Fibroblast of pulmonary artery (primary cell): ENCODE measurements around the gene LPGAT1.
A peak's percentile ranks its signal among the peaks of the same experiment; 100 is the strongest.

Experiments used
- DNase-seq: peaks from one replicate; pipeline ENCODE4 v3.0.0-alpha.2; 2010; ENCODE audit warnings: low read depth
- H3K4me3 ChIP-seq: replicated peaks from 2 replicates; pipeline ENCODE4 v1.5.1; 2011; ENCODE audit warnings: low read depth, mild to moderate bottlenecking, control low read depth, low read length, moderate library complexity
- TF ChIP-seq, protein P1 (sequence below): IDR thresholded peaks from 2 replicates; pipeline ENCODE4 v1.5.1; 2011; ENCODE audit warnings: mild to moderate bottlenecking, control low read depth, low read length, inconsistent platforms; ENCODE audit errors: missing control alignments

LPGAT1 gene

DNA sequence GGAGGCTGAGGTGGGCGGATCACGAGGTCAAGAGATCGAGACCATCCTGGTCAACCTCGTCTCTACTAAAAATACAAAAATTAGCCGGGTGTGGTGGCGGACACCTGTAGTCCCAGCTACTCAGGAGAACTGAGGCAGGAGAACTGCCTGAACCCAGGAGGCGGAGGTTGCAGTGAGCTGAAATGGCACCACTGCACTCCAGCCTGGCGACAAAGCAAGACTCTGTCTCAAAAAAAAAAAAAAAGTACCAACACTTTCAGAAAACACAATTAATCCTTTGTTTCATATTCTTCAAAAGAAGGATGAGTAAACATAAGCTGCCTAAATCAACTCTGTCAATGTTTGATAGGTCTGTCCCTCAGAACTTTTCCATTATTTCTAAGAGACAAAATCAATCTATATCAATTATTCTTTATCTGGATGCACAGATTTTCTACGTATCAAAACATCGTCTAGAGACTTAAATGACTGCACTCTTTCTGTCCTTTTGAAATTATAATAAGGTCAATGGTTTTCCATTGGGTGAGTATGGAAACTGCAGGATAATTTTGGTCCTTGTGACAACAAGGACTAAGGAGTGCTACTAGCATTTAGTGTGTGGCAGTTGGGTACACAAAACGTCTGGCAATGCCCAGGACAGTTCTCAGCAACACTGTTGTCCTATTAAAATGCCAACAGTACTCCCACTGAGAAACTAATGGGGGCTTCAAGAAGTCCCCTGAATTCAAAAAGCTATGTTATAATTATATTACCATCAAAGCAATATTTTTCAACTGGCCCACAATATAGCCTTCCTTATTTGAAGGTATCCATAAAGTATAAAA lies 40.7 kb downstream of the LPGAT1 start:
- H3K4me3 ChIP-seq = no peak overlapping the region
- no peak for DNase-seq
- TF ChIP-seq, protein P1, sequence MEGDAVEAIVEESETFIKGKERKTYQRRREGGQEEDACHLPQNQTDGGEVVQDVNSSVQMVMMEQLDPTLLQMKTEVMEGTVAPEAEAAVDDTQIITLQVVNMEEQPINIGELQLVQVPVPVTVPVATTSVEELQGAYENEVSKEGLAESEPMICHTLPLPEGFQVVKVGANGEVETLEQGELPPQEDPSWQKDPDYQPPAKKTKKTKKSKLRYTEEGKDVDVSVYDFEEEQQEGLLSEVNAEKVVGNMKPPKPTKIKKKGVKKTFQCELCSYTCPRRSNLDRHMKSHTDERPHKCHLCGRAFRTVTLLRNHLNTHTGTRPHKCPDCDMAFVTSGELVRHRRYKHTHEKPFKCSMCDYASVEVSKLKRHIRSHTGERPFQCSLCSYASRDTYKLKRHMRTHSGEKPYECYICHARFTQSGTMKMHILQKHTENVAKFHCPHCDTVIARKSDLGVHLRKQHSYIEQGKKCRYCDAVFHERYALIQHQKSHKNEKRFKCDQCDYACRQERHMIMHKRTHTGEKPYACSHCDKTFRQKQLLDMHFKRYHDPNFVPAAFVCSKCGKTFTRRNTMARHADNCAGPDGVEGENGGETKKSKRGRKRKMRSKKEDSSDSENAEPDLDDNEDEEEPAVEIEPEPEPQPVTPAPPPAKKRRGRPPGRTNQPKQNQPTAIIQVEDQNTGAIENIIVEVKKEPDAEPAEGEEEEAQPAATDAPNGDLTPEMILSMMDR = no peak

DNA sequence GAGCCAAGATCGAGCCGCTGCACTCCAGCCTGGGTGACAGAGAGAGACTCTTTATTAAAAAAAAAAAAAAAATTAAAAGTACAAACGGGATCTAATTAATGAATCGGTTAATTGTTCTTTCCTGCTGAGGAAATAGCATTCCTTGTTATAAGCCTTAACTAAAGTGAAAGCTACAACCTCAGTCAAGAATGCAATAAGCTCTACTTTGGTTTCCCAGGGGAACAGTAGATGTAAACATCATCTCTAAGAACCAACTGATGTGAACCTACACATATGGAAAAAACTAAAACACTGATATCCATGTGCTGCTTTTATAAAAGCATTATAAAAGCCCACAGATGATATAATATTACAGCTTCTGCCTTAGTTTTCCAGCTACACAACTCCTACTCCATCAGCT lies 41.9 kb downstream of the LPGAT1 start:
- TF ChIP-seq, protein P1 = no peak
- no peak overlapping the region for H3K4me3 ChIP-seq
- no peak for DNase-seq

DNA sequence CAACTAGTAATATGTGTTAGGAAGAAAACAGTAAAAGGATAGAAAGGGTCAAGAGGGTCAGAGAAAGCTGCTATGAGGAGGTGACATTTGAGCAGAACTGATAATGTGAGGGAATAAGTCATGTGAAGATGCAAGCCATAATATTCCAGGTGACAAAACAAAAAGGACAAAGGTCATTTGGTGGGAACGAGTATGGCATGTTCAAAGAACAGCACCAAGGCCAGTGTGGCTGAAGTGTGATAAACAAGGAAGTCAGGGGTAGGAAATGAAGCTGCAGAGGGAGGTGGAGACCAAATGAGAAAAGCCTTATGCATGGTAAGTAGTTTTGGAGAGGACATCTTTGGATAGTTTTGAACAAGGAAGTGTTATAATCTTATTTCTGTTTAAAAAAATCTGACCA lies 46.7 kb downstream of the LPGAT1 start:
- DNase-seq = no peak
- TF ChIP-seq, protein P1 = no peak
- no peak overlapping the region for H3K4me3 ChIP-seq

DNA sequence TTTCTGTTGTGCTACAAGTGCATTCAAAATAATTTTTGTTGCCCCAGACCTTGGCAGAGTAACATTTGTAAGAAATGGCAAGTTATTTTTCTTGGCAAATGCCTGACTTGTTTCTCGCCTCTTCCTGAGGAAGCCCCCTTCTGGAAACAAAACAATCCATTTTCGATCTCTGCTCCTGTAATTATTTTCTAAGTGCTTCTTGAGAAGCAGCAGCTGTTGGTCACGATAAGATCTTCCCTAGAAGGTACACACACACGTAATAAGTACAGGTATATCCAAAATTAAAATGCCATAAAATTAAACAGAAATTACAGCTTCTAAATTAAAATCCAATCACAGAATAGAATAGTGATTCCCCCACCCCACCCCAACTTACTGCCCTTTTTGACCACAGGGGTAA lies 47.3 kb downstream of the LPGAT1 start:
- peak; percentile 35 for DNase-seq
- TF ChIP-seq, protein P1 = no peak
- no peak overlapping the region for H3K4me3 ChIP-seq

DNA sequence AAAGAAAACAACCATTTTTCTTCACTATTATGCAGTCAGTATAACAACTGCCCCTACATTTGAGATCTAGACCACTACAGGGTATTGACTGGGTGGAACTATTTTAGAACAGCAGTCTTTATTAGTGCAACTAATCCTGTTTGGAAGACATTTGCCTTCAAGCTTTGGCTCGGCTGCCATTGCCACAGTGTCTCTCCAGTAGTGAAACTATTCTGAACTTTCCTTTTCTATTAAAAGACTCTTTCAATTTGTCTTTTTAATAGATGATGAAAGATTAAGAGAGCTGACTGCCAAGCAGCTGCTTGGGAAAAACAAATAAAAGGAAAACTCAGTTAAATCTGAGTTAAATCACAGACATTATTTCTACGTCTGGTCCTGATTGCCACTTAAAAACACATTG lies 49.3 kb downstream of the LPGAT1 start:
- H3K4me3 ChIP-seq = no peak overlapping the region
- DNase-seq = no peak
- TF ChIP-seq, protein P1 = no peak

DNA sequence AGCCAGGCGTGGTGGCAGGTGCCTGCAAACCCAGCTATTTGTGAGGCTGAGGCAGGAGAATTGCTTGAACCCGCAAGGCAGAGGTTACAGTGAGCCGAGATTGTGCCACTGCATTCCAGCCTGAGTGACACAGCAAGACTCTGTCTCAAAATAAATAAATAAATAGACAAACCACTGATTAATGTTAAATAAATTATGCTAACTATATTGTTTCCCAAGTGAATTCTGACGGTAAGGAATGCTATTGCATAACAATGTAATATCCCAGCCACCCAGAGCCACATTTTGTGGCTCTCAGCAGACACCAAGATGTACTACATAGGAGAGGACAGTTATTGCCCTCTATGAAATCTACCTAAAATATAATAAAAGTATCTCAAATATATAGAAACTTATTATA lies 55.4 kb downstream of the LPGAT1 start:
- TF ChIP-seq, protein P1 = no peak
- no peak for DNase-seq
- H3K4me3 ChIP-seq = no peak overlapping the region

DNA sequence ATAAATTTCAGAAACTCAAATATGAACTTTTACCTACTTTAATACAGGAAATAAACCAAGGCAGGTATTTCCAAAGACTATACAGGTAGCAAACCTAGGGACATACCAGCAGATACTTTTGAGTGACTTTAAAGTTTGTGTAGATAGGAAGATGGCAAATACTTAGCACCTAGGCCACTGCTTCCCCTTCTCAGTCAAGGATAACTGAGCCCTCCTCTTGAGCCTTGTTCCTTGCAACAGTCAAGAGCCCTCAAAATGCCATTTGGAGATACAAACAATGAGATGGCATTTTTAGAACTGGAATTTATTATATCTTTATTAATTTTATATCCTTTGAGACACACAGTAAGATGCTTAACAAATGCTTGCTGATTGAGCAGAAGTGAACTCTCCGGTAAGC lies 65.9 kb downstream of the LPGAT1 start:
- no peak for DNase-seq
- no peak overlapping the region for H3K4me3 ChIP-seq
- TF ChIP-seq, protein P1 = no peak
